ENCODE measurements around the gene APOBEC4. TPM values are rescaled to one million over a fixed set of nuclear protein-coding genes. Genes with fewer than 3 reads are reported as not detected.

Gene APOBEC4
- total and polyA plus RNA-seq, 2 of the 8 experiments (the other 6 are each of a cell fraction or from before 2014, with no cell fraction given) = not detected

GRCh38 chr1:183628537-183628936, 24.6 kb downstream of the APOBEC4 start:
- Histone ChIP-seq H3K79me2 (ENCODE audit: control insufficient read depth in 1 of 2, insufficient read depth in 2 of 2, low read length in 2 of 2) (peaks cover 0 to 22% of the 10 kb centered on the region in 2 experiments; a peak in 2 of 4 replicates), H3K27ac (ENCODE audit: low read depth, low read length) (no peak overlapping the region), H3K79me1 (ENCODE audit: low read depth, low read length) (peaks cover 2% of the 10 kb centered on the region; the same call in 1 of the 2 replicates), H3K4me2 (ENCODE audit: insufficient read depth in 1 of 2, low read depth in 2 of 2, low read length in 2 of 2) (no peak overlapping the region), H2BK120ac (replicated peaks; ENCODE audit: low read depth, low read length) (no peak overlapping the region), H4K20me1 (replicated peaks in 1 of 2; ENCODE audit: control insufficient read depth in 1 of 2, insufficient read depth in 2 of 2, low read length in 2 of 2) (peaks cover 0 to 3% of the 10 kb centered on the region in 2 experiments), H2BK15ac (ENCODE audit: low read length) (no peak overlapping the region), H2BK20ac (ENCODE audit: low read length) (no peak overlapping the region), H3K27me3 (replicated peaks in 1 of 4; ENCODE audit: control insufficient read depth in 3 of 4, extremely low read depth in 1 of 4, insufficient read depth in 3 of 4, low read length in 3 of 4) (no peaks in the 10 kb centered on the region), H2AFZ (ENCODE audit: low read length) (no peak overlapping the region), H2BK12ac (ENCODE audit: low read depth, low read length) (no peak overlapping the region), H3K14ac (ENCODE audit: insufficient read length) (no peak overlapping the region), H4K91ac (replicated peaks; ENCODE audit: insufficient read length, low read length) (no peak overlapping the region), H3K56ac (replicated peaks; ENCODE audit: insufficient read length, low read depth, low read length) (no peak overlapping the region), H3K23me2 (ENCODE audit: low read depth, low read length) (no peaks in the 10 kb centered on the region), H3K36me3 (ENCODE audit: control insufficient read depth in 2 of 4, insufficient read depth in 4 of 4, low read length in 3 of 4) (peaks cover 2 to 27% (median 17%) of the 10 kb centered on the region in 4 experiments), H2BK5ac (ENCODE audit: low read depth, low read length) (no peak overlapping the region), H3K9me3 (ENCODE audit: insufficient read depth in 2 of 2, low read depth in 1 of 2, low read length in 1 of 2) (no peaks in the 10 kb centered on the region), H3K23ac (ENCODE audit: insufficient read length) (no peak overlapping the region), H3K4ac (replicated peaks; ENCODE audit: insufficient read length, low read depth, low read length) (no peak overlapping the region), H4K8ac (ENCODE audit: extremely low read depth, insufficient read depth, low read length) (no peak overlapping the region), H4K5ac (ENCODE audit: insufficient read length, low read depth, low read length) (no peak overlapping the region), H2AK5ac (ENCODE audit: low read depth, low read length) (no peak overlapping the region), H3K4me3 (ENCODE audit: extremely low read depth in 1 of 4, insufficient read depth in 2 of 4, low read depth in 3 of 4, low read length in 4 of 4) (no peak overlapping the region), H3K18ac (ENCODE audit: extremely low read depth, low read length) (no peak overlapping the region), H3K4me1 (replicated peaks in 1 of 4; ENCODE audit: control insufficient read depth in 3 of 4, insufficient read depth in 4 of 4, low read length in 3 of 4) (peaks cover 0 to 2% (median 0%) of the 10 kb centered on the region in 4 experiments; a peak in 2 of 7 replicates), H3K9ac (replicated peaks in 1 of 4; ENCODE audit: extremely low read depth in 1 of 4, low read depth in 3 of 4, low read length in 3 of 4) (no peak overlapping the region)
- ChIA-PET CTCF (ENCODE audit: partially characterized antibody) (interaction anchor here (1.0 to 1.3 kb wide), 2 partner anchors 48 to 56 kb away, joined by 4 to 6 read pairs; no protein-coding TSS in a partner anchor), POLR2A (ENCODE audit: partially characterized antibody) (interaction anchor here (0.8 kb wide), 1 partner anchor 738 kb away, joined by 3 read pairs; no protein-coding TSS in a partner anchor)
- FAIRE-seq (no peak), DNase-seq (ENCODE audit: low read depth in 1 of 2, low spot score in 2 of 2) (no peak)
- TF ChIP-seq HDAC6 (IDR thresholded peaks at IDR 0.05; ENCODE audit: low read depth, low read length) (no peak), EZH2 (IDR thresholded peaks at IDR 0.05; ENCODE audit: low read depth, low read length, severe bottlenecking) (no peak), PHF8 (conservative IDR thresholded peaks at IDR 0.05; ENCODE audit: low read depth, low read length) (no peak), JUND (IDR thresholded peaks at IDR 0.05; ENCODE audit: low read length) (no peak), CEBPB (IDR thresholded peaks at IDR 0.05; ENCODE audit: low read depth, low read length) (no peak)
